RCC 7860 (cell line): ENCODE results near the gene SAAL1.

Experiments
- DNase-seq: peaks from one replicate; pipeline ENCODE4 v3.0.0-alpha.2; 2015; ENCODE audit warnings: low spot score
- FAIRE-seq: peaks from 2 replicates; lab custom pipeline; 2012; peaks lifted over from hg19 to GRCh38; lab: Jason Lieb, UNC

Gene SAAL1

GRCh38 chr11:18088966-18089365 is 16.9 kb downstream of the SAAL1 start:
- FAIRE-seq (no peak), DNase-seq (no peak)

DNA sequence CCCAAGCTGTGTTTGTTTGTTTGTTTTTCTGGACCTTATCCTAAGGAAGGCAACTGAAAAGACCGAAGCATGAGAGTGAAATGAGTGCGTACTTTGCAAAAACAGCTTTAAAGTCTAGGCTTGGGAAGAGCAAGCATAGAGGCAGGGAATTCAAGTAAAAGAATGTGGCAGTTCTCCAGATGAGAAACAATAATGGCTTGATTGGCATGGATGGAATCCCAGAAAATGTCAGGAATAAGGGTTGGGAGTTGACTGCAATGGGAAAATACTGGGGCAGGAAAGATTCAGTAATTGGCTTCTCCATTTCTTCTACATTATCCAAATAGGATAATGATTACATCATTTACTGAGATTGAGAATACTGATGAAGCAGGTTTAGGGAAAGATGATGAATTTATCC is 17.5 kb downstream of the SAAL1 start:
- DNase-seq (no peak), FAIRE-seq (no peak)

DNA sequence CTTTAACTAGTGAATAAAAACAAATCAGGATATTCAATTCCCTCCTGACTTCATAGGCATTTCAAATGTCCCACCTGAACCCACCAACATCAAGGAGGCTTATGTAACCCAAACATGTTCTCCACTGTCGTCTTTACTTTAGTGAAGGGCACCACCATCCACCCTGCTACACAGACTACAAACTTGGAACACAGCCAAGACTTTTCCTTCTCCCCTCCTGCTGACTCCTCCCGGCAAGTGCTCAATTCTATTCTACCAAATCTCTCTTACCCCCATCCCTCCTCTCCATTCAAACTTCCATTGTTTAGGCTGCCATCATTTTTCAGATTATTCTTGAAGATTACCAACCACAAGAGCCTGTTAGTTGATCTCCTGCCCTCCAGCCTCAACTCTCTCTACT is 24.3 kb downstream of the SAAL1 start:
- FAIRE-seq: no peak
- DNase-seq: no peak

DNA sequence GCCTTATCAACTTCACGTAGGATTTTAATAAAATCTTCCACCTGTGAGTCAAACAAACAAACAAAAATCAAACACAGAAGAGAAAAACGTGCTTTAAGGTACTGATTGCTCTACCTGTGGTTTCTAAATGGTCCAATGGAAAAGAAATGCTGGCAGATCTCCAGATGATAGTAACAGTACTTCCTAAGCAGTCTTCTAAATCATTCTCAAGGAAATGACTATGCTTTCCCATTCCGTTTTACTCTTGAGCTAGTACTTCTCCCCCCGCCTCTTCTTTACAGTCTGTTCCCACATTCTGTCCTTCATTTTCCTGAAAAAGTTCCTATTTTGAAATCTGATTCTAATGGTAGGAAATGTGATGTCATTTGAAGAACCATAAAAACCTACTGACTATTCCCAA is 25.4 kb downstream of the SAAL1 start:
- FAIRE-seq: no peak

GRCh38 chr11:18078909-18079308 is 27.0 kb downstream of the SAAL1 start:
- FAIRE-seq (no peak), DNase-seq (no peak)

More for the DNA sequence above, 25.4 kb downstream of the SAAL1 start:
- no peak for DNase-seq

DNA sequence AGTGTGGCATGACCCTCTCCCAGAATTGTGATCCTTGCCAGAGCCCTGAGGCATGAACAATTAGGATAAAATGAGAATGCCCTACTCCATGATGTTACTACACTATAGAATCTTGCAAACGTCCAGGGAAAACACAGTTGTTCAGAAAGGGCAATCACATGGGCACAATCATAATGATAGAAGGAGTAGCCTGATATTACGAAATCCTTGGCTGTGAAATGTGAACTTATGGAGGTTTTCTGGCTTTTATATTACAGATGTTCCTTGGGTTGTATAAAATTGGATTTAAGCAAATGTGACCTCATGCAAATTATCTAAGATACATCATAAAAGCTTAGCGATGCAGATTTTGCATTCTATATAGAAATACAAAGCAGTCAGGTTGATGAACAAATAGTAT is 30.4 kb downstream of the SAAL1 start:
- FAIRE-seq: no peak
- DNase-seq: no peak

DNA sequence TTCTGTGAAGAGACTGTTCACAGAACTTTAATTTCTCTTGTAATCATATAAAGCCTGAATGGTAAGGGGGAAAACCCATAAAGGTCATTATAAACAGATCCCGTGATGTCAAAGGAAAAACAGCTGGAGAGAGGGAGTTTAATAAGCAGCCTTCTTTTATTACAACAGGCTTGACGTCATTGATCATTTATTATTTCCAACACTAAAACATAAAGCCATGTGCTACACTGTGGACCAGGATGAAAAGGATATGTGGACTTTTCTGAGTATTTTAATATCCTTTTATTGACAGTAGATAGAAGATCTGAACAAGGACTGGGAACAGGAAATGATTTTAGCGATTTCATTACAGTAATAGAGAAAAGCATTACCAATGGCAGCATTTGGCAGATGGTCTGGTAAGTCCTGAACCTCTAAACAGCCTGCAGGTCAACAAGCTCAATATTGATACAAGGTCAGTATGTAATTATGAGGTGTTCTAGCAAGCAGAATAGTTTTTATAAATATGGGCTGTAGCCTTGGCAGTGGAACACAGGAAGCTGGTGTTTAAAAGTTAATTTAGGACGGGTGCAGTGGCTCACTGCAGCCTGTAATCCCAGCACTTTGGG is 34.7 kb downstream of the SAAL1 start:
- no peak for DNase-seq
- no peak for FAIRE-seq

GRCh38 chr11:18067372-18067771 is 38.5 kb downstream of the SAAL1 start:
- no peak for DNase-seq
- FAIRE-seq: no peak

GRCh38 chr11:18066626-18067025 is 39.3 kb downstream of the SAAL1 start:
- no peak for FAIRE-seq
- DNase-seq: peak; percentile 7

- FAIRE-seq (no peak), DNase-seq (no peak)
These were observed 40.3 kb downstream of the SAAL1 start for GRCh38 chr11:18065572-18065971.

GRCh38 chr11:18064450-18065054 is 41.3 kb downstream of the SAAL1 start:
- DNase-seq: no peak
- no peak for FAIRE-seq

GRCh38 chr11:18063862-18064434 is 41.9 kb downstream of the SAAL1 start:
- DNase-seq: no peak
- FAIRE-seq: no peak

DNA sequence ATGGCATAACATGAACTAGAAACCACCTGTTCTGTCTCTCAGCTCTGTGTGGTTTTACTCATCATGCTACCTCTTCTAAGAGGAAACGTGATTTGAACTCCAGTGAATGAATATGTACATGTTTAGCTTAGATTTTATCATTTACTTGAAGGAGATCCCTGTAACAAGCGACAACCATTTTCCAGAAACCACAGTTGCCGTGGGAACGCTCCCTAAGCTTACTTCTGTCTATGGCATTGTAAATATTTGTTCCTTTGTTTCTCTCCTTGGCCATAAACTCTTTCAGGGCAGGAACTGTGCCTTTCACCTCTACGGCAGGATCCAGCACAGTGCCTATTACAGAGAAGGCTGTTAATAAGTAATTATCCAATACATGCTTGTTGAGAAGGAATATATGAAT is 42.8 kb downstream of the SAAL1 start:
- FAIRE-seq: no peak
- DNase-seq: no peak

DNA sequence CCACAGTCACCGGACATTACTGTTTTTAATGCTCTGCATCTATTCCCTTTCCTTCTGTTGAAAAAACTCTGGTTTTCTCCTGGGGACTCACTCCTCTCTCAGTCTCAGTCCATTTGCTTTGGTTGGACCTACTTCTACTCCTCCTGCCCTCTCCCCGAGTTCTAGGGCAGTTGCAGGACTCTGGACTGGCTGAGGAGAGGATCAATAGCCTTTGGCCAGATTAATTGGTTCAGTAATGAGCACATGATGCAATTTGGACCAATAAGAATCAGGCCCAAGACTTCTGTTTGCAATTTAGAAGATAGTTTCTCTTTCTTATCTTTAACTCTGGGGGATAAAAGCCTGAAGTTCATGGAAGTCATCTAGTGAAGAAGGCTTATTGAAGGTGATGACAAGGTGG is 44.5 kb downstream of the SAAL1 start:
- no peak for FAIRE-seq
- DNase-seq: no peak

DNA sequence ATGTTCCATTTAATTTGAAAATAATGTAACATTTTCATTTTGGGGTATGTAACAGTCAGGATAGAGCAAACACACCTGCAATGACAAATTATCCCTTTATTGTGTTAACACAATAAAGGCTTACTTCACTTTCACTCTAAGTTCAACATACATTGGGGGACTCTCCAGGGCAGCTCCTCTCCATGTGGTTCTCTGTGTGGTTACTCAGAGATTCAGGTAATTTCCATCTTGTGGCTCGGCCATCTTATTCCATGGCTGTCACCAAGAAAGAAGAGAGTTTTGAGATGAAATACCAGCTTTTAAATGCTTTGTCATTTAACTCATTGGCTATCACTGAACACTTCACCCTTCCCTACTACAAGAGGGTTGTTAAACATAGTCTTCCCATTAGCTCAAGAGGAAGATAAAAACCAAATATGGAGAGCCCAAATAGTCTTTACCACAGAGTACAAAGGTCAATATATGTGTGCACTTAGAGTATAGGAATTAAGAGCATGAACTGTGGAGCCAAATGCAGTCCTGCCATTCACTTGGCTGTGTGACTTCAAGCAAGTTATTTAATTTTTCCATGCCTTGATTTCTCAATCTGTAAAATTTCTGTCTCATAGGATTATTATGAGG is 49.2 kb downstream of the SAAL1 start:
- DNase-seq: no peak
- FAIRE-seq: no peak

DNA sequence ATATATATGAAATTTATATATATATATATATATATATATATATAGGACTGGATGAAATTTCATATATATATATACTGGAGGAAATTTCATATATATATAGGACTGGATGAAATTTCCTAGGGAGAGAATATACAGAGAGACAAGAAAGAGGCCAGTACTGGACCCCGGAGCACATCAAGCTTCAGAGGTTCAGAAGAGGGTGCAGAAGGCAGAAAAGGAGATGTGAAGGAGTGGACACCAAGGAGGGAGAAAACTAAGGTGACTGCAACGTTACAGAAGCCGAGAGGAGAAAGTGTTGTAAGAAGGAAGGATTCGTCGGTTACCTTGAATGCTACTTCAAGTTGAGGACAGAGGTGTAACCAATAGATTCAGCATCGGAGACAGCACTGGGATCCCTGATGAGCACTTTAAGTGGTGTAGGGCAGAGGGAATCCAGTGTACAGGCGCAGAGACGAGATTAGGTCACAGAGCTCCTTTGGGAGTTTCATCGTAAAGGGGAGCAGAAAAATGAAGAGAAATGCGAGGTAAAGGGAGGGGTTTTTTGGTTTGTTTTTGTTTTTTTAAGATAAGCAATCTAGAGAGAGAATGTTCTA is 51.3 kb downstream of the SAAL1 start:
- no peak for DNase-seq
- no peak for FAIRE-seq

DNA sequence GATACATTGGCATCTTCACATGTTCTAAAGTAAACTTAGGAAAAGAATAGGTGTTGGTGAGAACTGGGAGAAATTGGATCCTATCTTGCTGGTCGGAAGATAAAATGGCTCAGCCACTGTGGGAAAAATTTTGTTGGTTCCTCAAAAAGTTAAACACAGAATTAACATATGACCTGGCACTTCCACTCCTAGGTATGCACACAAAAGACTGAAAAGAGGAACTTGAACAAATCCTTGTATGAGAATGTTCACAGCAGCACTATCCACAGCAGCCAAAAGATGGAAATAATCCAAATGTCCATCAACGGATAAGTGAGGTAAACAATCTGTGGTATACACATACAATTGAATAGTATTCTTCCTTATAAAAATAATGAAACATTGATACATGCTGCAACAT is 55.0 kb downstream of the SAAL1 start:
- FAIRE-seq (no peak), DNase-seq (no peak)

DNA sequence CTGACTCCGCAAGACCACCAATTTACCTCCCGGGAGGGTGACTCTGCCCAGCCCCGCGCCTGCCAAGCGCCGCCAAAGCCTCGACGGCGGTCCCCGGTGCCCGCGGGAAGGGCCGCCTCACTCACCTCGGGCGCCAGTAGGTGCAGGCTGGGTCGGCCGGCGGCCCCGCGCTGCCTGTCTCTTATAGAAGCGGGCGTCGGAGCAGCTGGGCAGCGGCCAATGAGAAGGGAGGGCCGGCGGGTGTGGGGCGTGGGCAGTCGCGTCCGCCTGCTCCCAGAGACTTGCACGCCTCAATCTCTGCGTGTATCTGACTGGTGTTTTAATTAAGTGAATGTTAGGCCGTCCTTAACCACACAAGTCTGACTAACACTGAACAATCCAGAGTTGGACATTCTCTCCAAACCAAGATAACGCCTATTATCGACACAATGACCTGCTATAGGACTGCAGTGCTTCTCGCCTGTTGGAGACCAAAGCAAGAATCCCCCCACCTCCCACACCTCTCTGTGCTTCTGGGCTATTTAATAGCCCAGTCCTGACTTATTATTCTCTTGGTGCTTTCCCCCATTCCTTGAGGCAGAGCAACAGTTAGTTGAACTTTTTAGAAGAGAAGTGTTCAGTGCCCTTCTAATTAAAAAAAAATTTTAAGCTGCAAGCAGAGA is 59.6 kb downstream of the SAAL1 start, which contains the start of gene TPH1:
Gene TPH1, minus strand, starts transcription at position 154 of the 662 bp plus-strand sequence. CDS start 5,507 bp downstream, outside the sequence.
- DNase-seq (no peak), FAIRE-seq (no peak)

GRCh38 chr11:18036456-18036855 is 69.4 kb downstream of the SAAL1 start:
- FAIRE-seq: no peak
- DNase-seq: no peak
